Vagina (tissue), 2 donors: ENCODE results near the gene TALDO1. TPM values are rescaled to one million over a fixed set of nuclear protein-coding genes. Genes with fewer than 3 reads are reported as not detected.

Experiments
- DNase-seq, 2 donors: peaks; one replicate each; pipeline ENCODE4 v3.0.0-alpha.2; 2017; ENCODE audit errors: extremely low spot score in 2 of 2
- H3K27ac ChIP-seq: fragments of 200-600 bp; sonication (generic); one replicate; pipeline ENCODE4 v1.5.1; 2019
- H3K27me3 ChIP-seq: fragments of 200-600 bp; sonication (generic); one replicate; pipeline ENCODE4 v1.5.1; 2019
- H3K36me3 ChIP-seq, 2 donors: fragments of 200-600 bp; sonication (generic); one replicate each; pipeline ENCODE4 v1.5.1; 2017 to 2019
- H3K4me1 ChIP-seq: fragments of 200-600 bp; sonication (generic); one replicate; pipeline ENCODE4 v1.5.1; 2019
- H3K4me3 ChIP-seq, 2 donors: fragments of 200-600 bp; sonication (generic); 1 replicate in 1 of 2; 2 replicates in 1 of 2; pipeline ENCODE4 v1.5.1; 2016 to 2019
- H3K9me3 ChIP-seq: fragments of 200-600 bp; sonication (generic); one replicate; pipeline ENCODE4 v1.5.1; 2019
- POLR2A ChIP-seq, 2 donors: fragments of 450-650 bp; IDR thresholded peaks; one replicate each; pipeline ENCODE4 v1.6.1; 2017; ENCODE audit warnings: antibody characterized with exemption in 2 of 2, mild to moderate bottlenecking in 2 of 2, moderate library complexity in 2 of 2
- POLR2AphosphoS5 ChIP-seq, 2 donors: sonication (generic); formaldehyde crosslinking; IDR thresholded peaks; one replicate each; pipeline ENCODE4 v1.9.0; 2017; ENCODE audit warnings: antibody characterized with exemption in 2 of 2, mild to moderate bottlenecking in 2 of 2, low read depth in 1 of 2; ENCODE audit not compliant: insufficient read depth in 1 of 2
- intact Hi-C: fragments of 100-400 bp; cut with DNase I; formaldehyde crosslinking; loops from one replicate; pipeline ENCODE4 v1.15.1; 2023
- total RNA-seq: library from RNA; depleted of rRNA; stranded (reverse); fragments of >200 nt; gene quantifications from one replicate; pipeline ENCODE4 v1.2.3, GENCODE V29; 2016
- TF ChIP-seq, protein P1 (sequence below), 3 experiments: fragments of 450-650 bp in 2 of 3; fragments of 200-600 bp in 1 of 3; sonication (generic) in 1 of 3; IDR thresholded peaks; one replicate each; pipeline ENCODE4 v1.5.1; 2017 to 2019; ENCODE audit warnings: antibody characterized with exemption in 3 of 3, mild to moderate bottlenecking in 2 of 3, moderate library complexity in 2 of 3

TALDO1 gene
- total RNA-seq, 1 donor from 2014 or later, result 158 TPM

GRCh38 chr11:719214-720016 is 27.8 kb upstream of the TALDO1 start:
- H3K27me3 ChIP-seq, result no peaks in the 10 kb centered on the region
- intact Hi-C loops, result loop anchor here (10.0 kb wide), 1 partner anchor 165 kb away; no protein-coding TSS in a partner anchor
- H3K36me3 ChIP-seq, result peaks cover 0 to 12% of the 10 kb centered on the region in 2 donors

GRCh38 chr11:720017-720641 is 27.1 kb upstream of the TALDO1 start:
- Histone ChIP-seq H3K9me3 (no peaks in the 10 kb centered on the region), H3K27me3 (no peaks in the 10 kb centered on the region), H3K27ac (no peak overlapping the region), H3K4me3 (no peak overlapping the region), H3K36me3 (peaks cover 0 to 12% of the 10 kb centered on the region in 2 donors), H3K4me1 (peaks cover 12% of the 10 kb centered on the region)
- TF ChIP-seq POLR2AphosphoS5 (IDR thresholded peaks at IDR 0.05; ENCODE audit: insufficient read depth in 1 of 2, low read depth in 1 of 2) (no peak), POLR2A (IDR thresholded peaks at IDR 0.05) (no peak)
- TF ChIP-seq, protein P1, sequence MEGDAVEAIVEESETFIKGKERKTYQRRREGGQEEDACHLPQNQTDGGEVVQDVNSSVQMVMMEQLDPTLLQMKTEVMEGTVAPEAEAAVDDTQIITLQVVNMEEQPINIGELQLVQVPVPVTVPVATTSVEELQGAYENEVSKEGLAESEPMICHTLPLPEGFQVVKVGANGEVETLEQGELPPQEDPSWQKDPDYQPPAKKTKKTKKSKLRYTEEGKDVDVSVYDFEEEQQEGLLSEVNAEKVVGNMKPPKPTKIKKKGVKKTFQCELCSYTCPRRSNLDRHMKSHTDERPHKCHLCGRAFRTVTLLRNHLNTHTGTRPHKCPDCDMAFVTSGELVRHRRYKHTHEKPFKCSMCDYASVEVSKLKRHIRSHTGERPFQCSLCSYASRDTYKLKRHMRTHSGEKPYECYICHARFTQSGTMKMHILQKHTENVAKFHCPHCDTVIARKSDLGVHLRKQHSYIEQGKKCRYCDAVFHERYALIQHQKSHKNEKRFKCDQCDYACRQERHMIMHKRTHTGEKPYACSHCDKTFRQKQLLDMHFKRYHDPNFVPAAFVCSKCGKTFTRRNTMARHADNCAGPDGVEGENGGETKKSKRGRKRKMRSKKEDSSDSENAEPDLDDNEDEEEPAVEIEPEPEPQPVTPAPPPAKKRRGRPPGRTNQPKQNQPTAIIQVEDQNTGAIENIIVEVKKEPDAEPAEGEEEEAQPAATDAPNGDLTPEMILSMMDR (IDR thresholded peaks at IDR 0.05), result no peak
- intact Hi-C loops, result loop anchor here (10.0 kb wide), 1 partner anchor 165 kb away; no protein-coding TSS in a partner anchor
- peak in 1 of 2 donors; percentile 74 for DNase-seq

More at GRCh38 chr11:719214-720016, 27.8 kb upstream of the TALDO1 start:
- DNase-seq, result no peak
- Histone ChIP-seq H3K4me3 (no peak overlapping the region), H3K9me3 (no peaks in the 10 kb centered on the region), H3K4me1 (peaks cover 12% of the 10 kb centered on the region), H3K27ac (no peak overlapping the region)
- TF ChIP-seq, protein P1 (IDR thresholded peaks at IDR 0.05), result no peak
- TF ChIP-seq POLR2A (IDR thresholded peaks at IDR 0.05) (no peak), POLR2AphosphoS5 (IDR thresholded peaks at IDR 0.05; ENCODE audit: insufficient read depth in 1 of 2, low read depth in 1 of 2) (no peak)

GRCh38 chr11:720642-721246 is 26.5 kb upstream of the TALDO1 start:
- no peak overlapping the region for H3K4me3 ChIP-seq
- TF ChIP-seq POLR2A (IDR thresholded peaks at IDR 0.05), result no peak
- TF ChIP-seq POLR2AphosphoS5 (IDR thresholded peaks at IDR 0.05; ENCODE audit: insufficient read depth in 1 of 2, low read depth in 1 of 2), result no peak
- TF ChIP-seq, protein P1 (IDR thresholded peaks at IDR 0.05), result no peak
- H3K9me3 ChIP-seq, result no peaks in the 10 kb centered on the region
- peak in 1 of 2 donors; percentile 77 for DNase-seq
- peaks cover 0 to 12% of the 10 kb centered on the region in 2 donors for H3K36me3 ChIP-seq
- peaks cover 15% of the 10 kb centered on the region for H3K4me1 ChIP-seq
- intact Hi-C loops, result loop anchor here (10.0 kb wide), 1 partner anchor 166 kb away; no protein-coding TSS in a partner anchor
- no peaks in the 10 kb centered on the region for H3K27me3 ChIP-seq
- H3K27ac ChIP-seq, result no peak overlapping the region

DNA sequence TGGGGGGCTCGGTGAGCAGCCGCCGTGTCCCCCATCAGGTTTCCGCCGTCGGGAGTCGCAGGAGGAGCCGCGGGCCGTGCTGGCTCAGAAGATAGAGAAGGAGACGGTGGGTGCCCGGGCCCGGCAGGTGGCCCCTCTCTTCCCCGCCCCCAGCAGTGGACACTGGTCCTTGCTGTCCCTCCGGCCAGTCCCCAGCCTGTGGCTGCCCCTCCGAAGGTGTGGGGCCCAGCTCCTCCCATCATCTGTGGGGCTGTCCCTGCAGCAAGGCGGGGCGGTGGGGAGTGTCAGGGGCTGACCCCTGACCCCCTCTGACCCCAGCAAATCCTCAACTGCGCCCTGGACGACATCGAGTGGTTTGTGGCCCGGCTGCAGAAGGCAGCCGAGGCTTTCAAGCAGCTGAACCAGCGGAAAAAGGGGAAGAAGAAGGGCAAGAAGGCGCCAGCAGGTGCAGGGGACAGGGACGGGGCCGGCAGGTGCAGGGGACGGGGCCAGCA is 26.0 kb upstream of the TALDO1 start:
- H3K27ac ChIP-seq, result no peak overlapping the region
- intact Hi-C loops, result loop anchor here (10.0 kb wide), 1 partner anchor 166 kb away; no protein-coding TSS in a partner anchor
- no peak overlapping the region for H3K4me3 ChIP-seq
- H3K27me3 ChIP-seq, result no peaks in the 10 kb centered on the region
- no peaks in the 10 kb centered on the region for H3K9me3 ChIP-seq
- peaks cover 20% of the 10 kb centered on the region for H3K4me1 ChIP-seq
- DNase-seq, result no peak
- TF ChIP-seq POLR2AphosphoS5 (IDR thresholded peaks at IDR 0.05; ENCODE audit: insufficient read depth in 1 of 2, low read depth in 1 of 2) (no peak), POLR2A (IDR thresholded peaks at IDR 0.05) (no peak)
- TF ChIP-seq, protein P1 (IDR thresholded peaks at IDR 0.05), result no peak
- peaks cover 0 to 12% of the 10 kb centered on the region in 2 donors for H3K36me3 ChIP-seq
